ENCODE measurements around the gene STAC.

The STAC gene

GRCh38 chr3:36487616-36488015 lies 107.3 kb downstream of the STAC start:
- no peaks in the 10 kb centered on the region for H3K27me3 ChIP-seq
- H3K36me3 ChIP-seq = peaks cover 0 to 16% (median 16%) of the 10 kb centered on the region in 3 donors
- intact Hi-C loops (cut with DNase I; ENCODE audit: low total_unique reads) = no loop called here
- no peak for DNase-seq
- H3K9me3 ChIP-seq = no peaks in the 10 kb centered on the region
- TF ChIP-seq CTCF (IDR thresholded peaks at IDR 0.05) = no peak
- no peaks in the 10 kb centered on the region for H3K4me1 ChIP-seq
- H3K4me3 ChIP-seq = no peak overlapping the region
- no peak overlapping the region for H3K27ac ChIP-seq

GRCh38 chr3:36488077-36488789 lies 107.9 kb downstream of the STAC start:
- H3K27me3 ChIP-seq = no peaks in the 10 kb centered on the region
- DNase-seq = no peak
- H3K4me3 ChIP-seq = no peak overlapping the region
- no peaks in the 10 kb centered on the region for H3K4me1 ChIP-seq
- H3K9me3 ChIP-seq = no peaks in the 10 kb centered on the region
- intact Hi-C loops (cut with DNase I; ENCODE audit: low total_unique reads) = no loop called here
- H3K36me3 ChIP-seq = peaks cover 0 to 16% (median 16%) of the 10 kb centered on the region in 3 donors
- no peak for TF ChIP-seq CTCF (IDR thresholded peaks at IDR 0.05)
- H3K27ac ChIP-seq = no peak overlapping the region

- H3K9me3 ChIP-seq = no peaks in the 10 kb centered on the region
- H3K4me1 ChIP-seq = peaks cover 0 to under 1% (median 0%) of the 10 kb centered on the region in 4 donors
- DNase-seq = no peak
- H3K36me3 ChIP-seq = peaks cover 0 to 16% (median 16%) of the 10 kb centered on the region in 3 donors
- no peak overlapping the region for H3K27ac ChIP-seq
- intact Hi-C loops (cut with DNase I; ENCODE audit: low total_unique reads) = no loop called here
- H3K27me3 ChIP-seq = no peaks in the 10 kb centered on the region
- H3K4me3 ChIP-seq = no peak overlapping the region
- TF ChIP-seq CTCF (IDR thresholded peaks at IDR 0.05) = no peak
Measured at GRCh38 chr3:36489101-36489500, 108.8 kb downstream of the STAC start.

GRCh38 chr3:36489679-36490425 lies 109.5 kb downstream of the STAC start:
- Histone ChIP-seq H3K4me3 (no peak overlapping the region), H3K4me1 (peaks cover 0 to 8% (median 0%) of the 10 kb centered on the region in 4 donors), H3K27me3 (no peaks in the 10 kb centered on the region), H3K9me3 (no peaks in the 10 kb centered on the region), H3K27ac (no peak overlapping the region), H3K36me3 (peaks cover 0 to 16% (median 16%) of the 10 kb centered on the region in 3 donors)
- no peak for DNase-seq
- TF ChIP-seq CTCF (IDR thresholded peaks at IDR 0.05) = no peak
- intact Hi-C loops (cut with DNase I; ENCODE audit: low total_unique reads) = no loop called here

- no peaks in the 10 kb centered on the region for H3K27me3 ChIP-seq
- H3K36me3 ChIP-seq = peaks cover 0 to 6% (median 0%) of the 10 kb centered on the region in 3 donors
- H3K4me3 ChIP-seq = no peak overlapping the region
- intact Hi-C loops (cut with DNase I; ENCODE audit: low total_unique reads) = no loop called here
- H3K27ac ChIP-seq = no peak overlapping the region
- H3K4me1 ChIP-seq = peaks cover 0 to 38% (median 9%) of the 10 kb centered on the region in 4 donors
- H3K9me3 ChIP-seq = no peaks in the 10 kb centered on the region
- DNase-seq = no peak
- no peak for TF ChIP-seq CTCF (IDR thresholded peaks at IDR 0.05)
Measured at GRCh38 chr3:36493051-36493450, 112.7 kb downstream of the STAC start.
